SHP77 treated with DMSO at 0.1 percent for 48 hours (cell line): ENCODE results near the gene PLCL1.

Source experiments
- DNase-seq: peaks from one replicate; lab custom pipeline; 2025; lab: John Stamatoyannopoulos, UW

Gene PLCL1

DNA sequence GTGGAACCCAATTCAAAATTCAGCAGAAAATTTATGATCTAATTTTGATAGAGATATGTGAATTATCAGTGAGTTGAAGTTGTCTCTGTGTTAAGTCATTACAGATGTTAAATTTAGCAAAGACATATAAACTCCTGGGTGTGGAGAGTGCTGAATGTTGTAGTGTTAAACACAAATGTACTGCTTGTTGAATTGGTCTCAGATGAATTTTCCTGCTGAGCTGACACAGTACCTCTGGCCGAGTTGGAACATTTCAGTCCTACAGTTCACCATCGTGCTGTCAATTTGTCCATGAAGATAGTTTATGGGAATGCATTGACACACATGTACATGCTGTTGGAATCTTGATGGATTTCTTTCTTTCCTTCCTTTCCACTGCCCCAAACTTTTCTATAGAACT is 255.9 kb downstream of the PLCL1 start:
- no peak for DNase-seq

DNA sequence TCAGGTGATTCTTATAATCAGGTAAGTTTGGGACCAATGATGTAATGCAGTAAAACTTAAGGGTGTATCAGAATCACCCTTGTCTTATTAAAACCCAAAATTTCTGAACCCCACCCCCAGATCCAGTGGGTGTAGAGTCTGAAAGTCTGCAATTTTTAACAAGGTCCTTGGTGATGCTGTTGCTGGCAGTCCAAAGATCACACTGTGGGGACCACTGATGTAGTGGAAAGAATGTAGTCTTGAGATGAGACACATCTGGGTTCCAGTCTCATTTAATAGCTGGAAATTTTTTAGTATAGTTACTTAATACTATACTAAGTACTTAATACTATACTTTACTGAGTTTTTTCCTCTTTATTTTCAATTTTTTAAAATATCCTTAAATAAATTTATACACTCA is 258.4 kb downstream of the PLCL1 start:
- no peak for DNase-seq

DNA sequence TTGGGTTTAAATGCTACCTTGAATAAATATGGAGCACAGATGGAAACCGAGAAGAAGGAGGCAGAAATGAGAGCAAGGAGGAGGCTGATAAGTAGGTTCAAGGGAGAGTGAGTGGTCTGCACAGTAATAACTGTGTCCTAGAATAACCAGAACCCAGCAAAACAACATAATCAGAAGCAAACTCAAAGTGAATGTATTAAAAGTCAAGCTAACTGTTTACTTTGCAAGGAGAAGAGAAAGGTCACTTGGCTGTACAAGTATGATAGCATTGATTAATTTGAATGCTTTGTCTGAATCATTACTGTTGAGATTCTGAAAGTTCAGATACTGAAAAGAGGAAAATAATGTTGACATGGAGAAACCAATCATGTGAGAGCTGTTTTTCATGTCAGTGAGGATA is 258.8 kb downstream of the PLCL1 start:
- DNase-seq = no peak

DNA sequence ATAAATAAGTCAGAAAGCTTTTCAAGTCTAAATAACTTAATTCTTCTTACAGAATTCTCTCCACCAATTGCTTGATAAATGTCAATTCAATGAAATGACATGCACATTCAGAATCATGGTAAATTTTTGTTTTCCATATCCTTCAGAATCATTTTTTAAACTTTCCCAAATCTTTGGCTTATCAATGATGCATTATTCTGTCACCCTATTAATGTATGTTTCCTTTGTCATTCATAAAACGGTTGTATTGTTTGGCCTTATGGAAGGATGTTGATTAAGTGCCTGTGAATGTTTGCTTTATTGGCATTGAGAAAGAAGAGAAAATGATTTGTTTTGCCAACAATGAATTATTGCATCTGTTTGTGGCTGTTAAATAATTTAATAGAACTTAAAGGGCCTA is 260.9 kb downstream of the PLCL1 start:
- no peak for DNase-seq

DNA sequence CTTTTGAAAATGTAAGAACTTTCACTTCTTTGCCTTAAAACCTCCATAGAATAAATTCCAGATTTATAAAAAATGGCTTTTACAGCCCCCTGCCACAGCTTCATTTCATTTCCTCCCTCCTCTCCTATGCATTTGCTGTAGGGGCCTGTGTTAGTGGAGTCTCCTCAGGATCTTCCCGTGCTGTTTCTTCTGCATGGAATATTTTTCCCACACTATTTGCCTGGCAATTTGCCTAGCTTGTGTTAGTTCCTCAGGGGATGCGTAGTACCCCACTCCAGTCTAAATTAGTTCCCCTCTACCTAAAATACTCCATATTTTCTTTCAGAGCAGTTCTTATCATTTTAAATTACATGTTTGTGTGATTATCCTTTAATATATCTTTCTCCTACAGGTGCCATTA is 262.2 kb downstream of the PLCL1 start:
- no peak for DNase-seq

DNA sequence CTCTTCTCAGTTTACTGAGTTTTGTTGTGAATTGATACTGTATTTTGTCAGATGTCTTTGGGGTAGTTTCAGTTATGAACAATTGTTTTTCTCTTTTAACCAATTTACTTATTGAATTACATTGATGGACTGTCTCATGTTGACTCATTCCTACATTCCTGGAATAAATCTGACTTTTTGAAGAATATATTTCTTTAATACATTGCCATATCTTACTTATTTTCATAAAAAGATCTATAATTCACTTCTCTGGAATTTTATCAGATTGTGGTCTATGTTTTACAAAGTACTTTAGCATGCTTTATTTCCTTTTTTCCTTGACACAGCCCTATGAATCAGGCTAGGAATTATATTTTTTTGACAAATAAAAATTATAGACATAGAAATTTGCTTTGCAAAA is 268.3 kb downstream of the PLCL1 start:
- DNase-seq = no peak

DNA sequence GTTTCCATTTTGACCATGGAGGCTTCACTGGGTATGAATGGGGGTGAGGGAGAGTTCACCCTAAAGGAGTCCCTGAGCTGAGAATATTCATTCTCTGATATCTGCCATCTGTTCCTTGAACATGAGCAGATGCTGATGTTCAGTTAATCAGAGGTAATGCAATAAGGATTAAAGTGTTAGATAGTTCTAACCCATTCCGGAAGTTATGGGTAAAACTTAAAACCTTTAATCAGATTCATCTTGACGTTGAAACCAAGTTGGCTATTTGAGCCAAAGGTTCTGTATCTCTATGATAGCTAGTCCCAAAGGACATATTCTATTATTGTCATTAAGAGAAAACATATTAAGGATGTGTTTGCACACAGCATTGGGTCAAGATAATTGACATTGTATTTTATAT is 268.9 kb downstream of the PLCL1 start:
- no peak for DNase-seq

DNA sequence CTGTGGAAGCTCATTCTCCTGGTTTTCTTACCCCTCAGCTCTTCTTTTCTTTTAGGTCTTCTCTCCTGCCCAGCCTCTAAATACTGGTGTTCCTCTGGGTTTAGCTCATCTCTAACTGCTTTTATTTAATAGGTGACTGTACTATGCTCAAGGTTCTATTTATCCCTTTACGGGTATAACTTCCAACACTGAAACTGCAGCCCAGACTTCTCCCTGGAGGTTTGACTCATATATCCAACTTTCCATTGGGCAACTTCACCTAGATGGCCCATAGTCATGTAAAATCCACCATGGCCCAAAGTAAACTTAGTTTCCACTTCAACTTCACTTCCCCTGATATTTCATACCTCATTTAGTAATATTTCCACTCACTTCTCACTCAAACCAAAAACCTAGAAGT is 273.1 kb downstream of the PLCL1 start:
- DNase-seq = no peak

DNA sequence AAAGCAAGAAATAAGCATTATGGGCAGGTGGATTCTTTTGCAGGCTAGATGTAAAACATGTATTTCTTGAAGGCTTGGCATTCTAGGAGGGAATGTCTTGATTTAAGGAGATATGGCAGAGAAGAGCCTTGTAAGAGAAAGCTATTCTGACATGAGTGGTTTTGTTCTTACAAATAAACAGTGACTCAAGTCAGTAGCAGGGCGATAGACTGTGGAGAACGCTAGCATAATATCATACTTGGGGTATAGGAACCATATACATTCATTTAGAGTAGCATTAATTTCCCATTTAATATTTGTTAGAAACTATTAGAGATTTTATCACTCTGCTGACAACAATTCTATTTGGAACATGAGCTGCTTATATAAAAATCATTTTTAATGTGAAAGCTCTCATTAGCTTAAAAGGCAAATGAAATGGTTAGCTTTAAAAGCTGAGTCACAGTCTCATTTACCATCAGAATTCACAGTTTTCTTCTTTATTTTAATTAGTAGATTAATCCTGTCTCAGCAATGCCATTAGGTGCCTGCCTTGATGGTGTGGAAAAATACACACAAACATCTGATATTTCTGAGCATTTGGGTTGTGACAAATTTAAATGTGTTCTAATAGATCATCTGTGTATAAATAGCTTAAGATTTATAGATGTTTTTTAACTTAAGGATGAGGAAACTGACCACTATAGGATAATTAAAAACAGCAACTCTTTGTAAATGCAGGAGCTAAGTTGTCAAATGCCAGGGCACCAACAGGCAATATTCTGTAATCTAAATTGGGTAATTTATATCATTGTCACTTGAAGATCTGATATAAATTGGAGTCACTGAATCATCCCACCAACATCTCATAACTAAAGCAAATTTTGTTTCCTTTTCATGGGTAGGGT is 276.7 kb downstream of the PLCL1 start:
- DNase-seq = no peak

DNA sequence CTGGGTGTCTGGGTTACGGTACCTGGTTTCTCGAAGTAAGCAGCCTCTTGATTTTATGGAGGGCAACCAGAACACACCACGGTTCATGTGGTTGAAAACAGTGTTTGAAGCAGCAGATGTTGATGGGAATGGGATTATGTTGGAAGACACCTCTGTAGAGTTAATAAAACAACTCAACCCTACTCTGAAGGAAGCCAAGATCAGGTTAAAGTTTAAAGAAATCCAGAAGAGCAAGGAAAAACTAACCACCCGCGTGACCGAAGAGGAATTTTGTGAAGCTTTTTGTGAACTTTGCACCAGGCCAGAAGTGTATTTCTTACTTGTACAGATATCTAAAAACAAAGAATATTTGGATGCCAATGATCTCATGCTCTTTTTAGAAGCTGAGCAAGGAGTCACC is 279.8 kb downstream of the PLCL1 start:
- no peak for DNase-seq

DNA sequence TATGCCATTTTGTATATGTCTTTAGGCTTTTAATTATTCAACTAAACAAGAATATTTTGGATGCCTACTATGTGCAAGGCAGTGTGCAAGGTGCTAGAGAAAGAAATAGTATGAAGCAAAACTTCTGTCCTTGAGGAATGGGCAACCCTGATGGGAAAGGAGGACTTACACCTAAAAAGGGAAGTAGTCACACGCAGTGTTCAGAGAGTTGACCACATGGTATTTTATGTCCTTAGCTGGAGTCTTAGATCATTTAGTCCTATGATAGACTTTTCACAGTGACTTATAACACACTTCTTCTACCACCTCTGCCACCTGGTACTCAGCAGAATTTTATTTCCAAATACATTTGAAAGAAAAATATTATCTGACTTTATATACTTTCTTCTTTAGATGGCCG is 291.6 kb downstream of the PLCL1 start:
- DNase-seq = no peak

DNA sequence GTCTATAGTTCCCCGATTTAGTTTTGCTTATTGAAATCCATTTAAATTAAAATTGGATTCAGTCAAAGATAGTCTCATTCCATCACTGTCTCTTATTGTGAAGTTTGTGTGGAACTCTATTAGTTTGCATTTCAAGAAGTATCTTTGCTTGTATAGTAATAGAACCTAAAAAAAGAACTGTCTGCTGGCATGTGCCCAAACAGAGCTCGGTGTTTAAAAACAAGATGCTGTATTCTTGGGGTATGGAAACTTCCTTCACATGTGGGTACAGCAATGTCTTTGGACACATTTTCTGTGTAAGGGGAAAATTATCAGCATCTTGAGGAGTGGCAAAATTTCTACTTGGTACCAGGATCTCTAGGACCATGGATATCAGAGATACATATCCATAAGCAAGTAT is 292.6 kb downstream of the PLCL1 start:
- DNase-seq = no peak

DNA sequence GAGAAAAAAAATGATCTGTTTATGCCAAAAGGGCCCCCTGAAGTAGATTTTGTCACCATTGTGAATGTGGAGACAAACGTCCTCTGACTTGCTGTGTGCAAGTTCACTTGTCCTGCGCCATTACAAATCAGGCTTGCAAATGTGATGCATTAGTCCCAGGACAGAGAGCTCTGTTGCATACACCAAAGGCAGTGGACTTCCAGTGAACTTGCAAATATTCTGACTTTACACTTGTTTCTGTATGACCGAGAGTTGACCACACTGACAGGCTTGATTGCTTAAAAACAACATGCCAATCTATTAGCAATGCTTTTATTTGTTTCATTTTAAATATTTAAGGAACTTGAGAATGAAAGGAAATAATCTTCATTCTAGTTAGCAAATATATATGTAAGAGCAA is 293.2 kb downstream of the PLCL1 start:
- DNase-seq = no peak

DNA sequence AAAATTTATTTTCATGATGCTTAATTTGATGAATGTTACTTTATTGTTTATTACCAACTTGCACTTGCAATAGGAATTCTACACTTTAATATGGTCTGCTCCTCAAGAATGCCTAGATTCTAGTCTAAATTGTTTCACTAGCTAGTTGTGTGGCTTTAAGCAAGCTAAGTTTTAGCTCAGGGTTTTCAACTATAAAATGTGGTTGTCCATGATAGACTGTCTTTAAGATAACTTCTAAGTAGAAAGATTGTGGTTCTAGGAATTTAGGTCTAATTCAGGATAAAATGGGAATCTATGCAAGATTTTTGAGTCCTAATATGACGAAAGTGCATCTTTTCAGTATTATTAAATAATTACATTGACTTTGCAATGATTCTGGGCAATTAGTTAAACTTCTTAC is 294.0 kb downstream of the PLCL1 start:
- DNase-seq = no peak

DNA sequence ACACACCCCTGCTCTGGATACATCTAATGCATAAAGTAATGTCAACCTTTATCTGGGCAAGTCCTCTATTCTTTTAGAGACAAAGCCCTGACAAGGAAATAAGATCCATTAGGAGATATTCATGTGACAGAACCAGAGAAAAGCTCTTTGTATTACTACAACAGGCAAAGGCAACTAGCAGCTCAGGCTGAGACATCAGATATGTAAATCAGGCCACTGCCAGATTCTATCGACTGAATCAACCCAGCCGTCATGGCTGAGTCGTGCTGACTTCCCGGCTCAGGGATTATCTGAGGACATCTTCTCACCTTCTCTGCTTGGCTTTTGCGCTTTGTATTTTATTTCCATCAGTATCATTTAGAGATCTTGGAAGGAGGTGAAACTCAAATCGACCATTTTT is 294.5 kb downstream of the PLCL1 start:
- no peak for DNase-seq

DNA sequence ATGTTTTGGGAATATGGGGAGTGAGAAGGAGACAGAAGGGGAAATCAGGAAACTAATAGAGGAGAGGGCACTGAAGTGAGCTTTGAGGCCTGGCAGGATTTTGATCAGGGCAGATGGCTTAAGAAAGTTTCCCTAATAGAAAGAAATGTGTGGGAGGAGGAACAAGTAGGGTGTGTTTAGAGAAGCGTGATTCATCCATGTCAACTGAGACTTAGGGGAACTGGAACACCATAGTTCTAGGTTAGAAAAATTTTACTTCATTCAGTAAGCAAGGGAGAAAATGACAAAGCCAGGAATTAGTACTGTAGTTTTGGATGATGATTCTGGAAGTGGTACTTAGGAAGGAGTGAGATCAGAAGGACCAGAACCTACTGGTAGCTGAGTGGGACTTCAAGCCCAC is 296.0 kb downstream of the PLCL1 start:
- no peak for DNase-seq

DNA sequence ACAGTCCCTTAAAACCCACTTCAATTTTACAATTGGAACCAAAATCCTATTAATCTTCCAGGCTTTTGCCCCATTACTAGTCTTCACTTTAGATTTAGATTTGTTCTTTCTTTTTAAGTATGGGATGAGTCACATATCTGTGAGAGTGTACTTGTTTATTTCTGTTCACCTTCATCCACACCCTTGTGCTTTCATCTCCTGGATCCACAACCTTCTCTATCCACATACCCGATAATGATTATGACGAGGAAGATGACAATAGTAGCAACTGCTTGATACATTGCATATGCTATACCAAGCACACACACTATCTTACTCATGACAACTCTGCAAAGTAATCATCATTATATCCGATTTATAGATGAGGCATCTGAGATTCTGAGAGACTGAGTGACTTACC is 297.3 kb downstream of the PLCL1 start:
- no peak for DNase-seq

DNA sequence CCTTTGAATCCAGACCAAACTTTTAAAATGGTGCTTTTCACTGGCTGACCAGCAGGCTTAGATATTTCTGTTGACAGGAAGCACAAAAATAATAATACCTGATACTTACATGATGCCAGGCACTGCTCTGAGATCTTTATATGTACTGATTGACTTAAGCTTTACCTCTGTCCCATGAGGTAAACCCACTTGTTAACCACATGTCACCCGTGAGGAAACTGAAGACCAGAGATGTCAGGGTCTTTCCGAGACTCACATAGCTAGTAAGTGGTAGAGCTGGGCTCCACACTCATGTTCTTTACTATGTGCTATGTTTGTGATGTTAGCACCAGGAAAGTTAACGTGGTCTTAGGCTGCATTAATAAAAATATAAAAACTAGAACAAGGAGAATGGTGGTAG is 297.7 kb downstream of the PLCL1 start:
- no peak for DNase-seq

DNA sequence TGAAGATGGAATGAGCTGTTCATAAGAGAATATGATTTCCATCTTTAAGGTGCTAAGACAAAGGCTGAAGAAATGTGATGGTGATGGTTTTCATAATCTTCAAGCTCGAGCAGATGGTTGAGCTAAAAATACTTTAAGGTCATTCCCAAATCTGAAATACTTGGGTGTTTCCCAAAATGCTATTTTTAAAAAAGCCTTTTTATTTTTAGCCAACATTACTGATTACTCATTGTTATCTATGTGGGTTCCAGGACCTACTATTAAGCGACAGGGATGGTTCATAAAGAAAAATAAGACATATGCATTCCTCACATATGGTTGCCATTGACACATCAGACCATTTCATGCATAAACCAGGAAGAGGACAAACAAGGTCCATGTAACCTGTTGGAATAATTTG is 298.5 kb downstream of the PLCL1 start:
- no peak for DNase-seq

DNA sequence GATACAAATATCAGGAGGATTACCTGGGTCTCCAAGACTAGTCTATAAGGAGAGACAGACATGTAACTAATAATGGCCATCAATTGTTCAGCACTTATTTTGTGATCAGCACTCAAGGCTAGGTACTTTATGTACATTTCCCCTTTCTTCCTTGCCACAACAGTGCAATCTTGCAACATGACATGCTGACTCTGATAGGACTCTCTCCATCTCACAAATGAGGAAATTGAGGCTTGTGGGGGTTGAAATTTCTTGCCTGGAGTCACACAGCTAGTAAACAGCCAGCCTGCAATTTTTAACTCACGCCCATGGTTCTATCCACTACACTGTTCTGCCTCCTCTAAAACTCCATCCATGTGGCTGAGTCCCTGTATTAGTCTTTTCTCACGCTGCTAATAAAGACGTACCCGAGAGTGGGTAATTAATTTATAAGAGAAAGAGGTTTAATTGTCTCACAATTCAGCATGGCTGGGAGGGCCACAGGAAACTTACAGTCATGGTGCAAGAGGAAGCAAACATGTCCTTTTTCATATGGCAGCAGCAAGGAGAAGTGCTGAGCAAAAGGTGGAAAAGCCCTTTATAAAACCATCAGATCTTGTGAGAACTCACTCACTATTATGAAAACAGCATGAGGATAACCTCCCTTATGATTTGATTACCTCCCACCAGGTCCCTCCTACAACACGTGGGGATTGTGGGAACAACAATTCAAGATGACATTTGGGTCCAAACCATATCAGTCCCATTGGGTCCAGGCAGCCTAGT is 302.4 kb downstream of the PLCL1 start:
- DNase-seq = no peak

DNA sequence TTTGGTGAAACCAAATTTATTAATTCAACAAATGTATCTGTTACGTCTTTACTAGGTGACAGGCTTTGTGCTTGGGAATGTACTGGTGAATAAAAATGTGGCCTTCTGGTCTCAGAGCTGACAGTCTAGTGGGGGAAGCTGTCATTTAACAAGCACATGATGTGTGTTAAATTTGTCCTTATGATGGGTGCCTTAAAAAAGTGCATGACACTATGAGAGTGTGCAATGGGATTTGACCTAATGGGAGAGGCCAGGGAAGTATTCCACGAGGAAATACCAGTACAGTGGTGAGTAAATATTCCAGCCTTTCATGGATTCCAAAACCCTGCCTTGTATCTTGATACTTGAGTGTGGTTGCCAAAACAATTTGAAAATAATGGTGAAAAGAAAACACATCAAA is 308.9 kb downstream of the PLCL1 start:
- no peak for DNase-seq

DNA sequence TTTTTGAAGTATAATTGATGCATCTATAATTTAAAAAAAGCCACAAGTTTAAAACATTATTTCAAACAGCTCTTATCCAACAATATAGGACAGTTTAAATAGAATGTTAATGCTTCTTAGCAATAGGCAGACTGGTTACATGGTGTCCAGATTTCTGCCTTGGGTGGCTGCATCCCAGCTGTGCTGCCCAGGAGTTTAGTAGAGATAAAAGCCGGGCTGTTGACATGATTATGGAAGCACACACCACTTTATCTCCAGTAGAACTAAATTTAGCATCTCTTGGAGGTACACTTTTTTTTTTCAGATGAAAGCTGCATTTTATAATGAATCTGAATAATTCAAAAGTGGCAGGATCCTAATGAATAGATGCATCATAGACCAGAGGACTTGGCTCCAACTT is 309.7 kb downstream of the PLCL1 start:
- DNase-seq = no peak

DNA sequence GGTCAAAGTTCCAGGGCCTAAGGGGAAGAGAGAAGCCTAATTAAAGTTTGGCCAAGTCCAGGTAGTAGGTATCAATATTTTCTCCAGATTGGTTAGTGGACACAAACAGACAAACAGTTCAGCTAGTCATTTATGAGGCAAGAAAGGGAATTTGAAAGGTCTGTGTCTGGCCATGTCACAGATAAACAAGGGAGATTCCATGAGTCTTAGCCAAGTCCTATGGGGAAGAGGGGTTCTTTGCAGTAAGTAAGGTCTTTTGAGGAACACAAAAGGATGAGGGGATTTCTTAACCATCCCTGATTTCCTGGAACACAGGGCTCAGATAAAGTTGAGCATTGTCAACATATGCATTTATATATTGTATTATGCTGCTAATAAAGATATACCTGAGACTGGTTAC is 310.8 kb downstream of the PLCL1 start:
- DNase-seq = no peak

DNA sequence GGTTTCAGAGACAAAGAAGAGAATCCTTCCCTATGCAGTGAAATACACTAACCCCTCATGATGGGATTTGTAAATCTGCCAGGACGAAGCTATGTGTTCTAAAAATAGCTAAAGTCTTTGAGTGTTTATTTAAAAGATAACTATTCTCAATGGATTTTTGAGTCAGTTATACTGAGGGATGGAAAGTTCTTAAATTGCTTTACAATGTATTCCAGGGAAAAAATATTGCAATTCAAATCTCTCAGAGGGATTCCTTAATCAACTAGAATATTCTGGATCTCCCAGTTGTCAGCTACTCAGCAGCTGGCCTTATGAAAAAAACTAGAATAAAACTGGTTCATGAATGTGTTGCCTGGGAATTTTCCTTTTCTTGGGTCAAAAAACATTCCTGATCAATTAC is 312.4 kb downstream of the PLCL1 start:
- no peak for DNase-seq
